Keratinocyte (primary cell): ENCODE data around the gene PAOX. TPM values are rescaled to one million over a fixed set of nuclear protein-coding genes. Genes with fewer than 3 reads are reported as not detected.

Source experiments
- DNase-seq: peaks from one replicate; pipeline ENCODE4 v3.0.0-alpha.2; 2011; ENCODE audit warnings: low read depth, missing footprints, low spot score
- FAIRE-seq: peaks from 2 replicates; lab custom pipeline; 2011; peaks lifted over from hg19 to GRCh38; lab: Jason Lieb, UNC
- H2AFZ ChIP-seq: 2 replicates; pipeline ENCODE4 v1.6.0; 2012; ENCODE audit warnings: low read length, control low read depth, inconsistent platforms; ENCODE audit not compliant: control insufficient read depth
- H3K27ac ChIP-seq: 2 replicates; pipeline ENCODE4 v1.5.1; 2011; ENCODE audit warnings: low read length; ENCODE audit not compliant: control insufficient read depth, insufficient read depth
- H3K27me3 ChIP-seq: 3 replicates; pipeline ENCODE4 v1.6.0; 2011; ENCODE audit warnings: low read length; ENCODE audit not compliant: control insufficient read depth, insufficient read depth; ENCODE audit errors: extremely low read depth
- H3K36me3 ChIP-seq, 2 experiments: 2 replicates in 1 of 2; 3 replicates in 1 of 2; pipeline ENCODE4 v1.5.1; 2011; ENCODE audit warnings: low read length in 2 of 2, mild to moderate bottlenecking in 1 of 2; ENCODE audit not compliant: control insufficient read depth in 2 of 2, insufficient read depth in 2 of 2; ENCODE audit errors: extremely low read depth in 1 of 2
- H3K4me1 ChIP-seq: 3 replicates; pipeline ENCODE4 v1.5.1; 2011; ENCODE audit warnings: low read length; ENCODE audit not compliant: control insufficient read depth, insufficient read depth; ENCODE audit errors: extremely low read depth
- H3K4me2 ChIP-seq: 3 replicates; pipeline ENCODE4 v1.6.0; 2011; ENCODE audit warnings: low read depth, low read length; ENCODE audit not compliant: control insufficient read depth, insufficient read depth; ENCODE audit errors: extremely low read depth
- H3K4me3 ChIP-seq, 3 experiments: fragments of 200-600 bp in 1 of 3; sonication (generic) in 1 of 3; 2 replicates in 2 of 3; 3 replicates in 1 of 3; pipeline ENCODE4 v1.5.1; 2011 to 2016; ENCODE audit warnings: low read length in 3 of 3, mild to moderate bottlenecking in 3 of 3, control low read depth in 2 of 3, inconsistent platforms in 1 of 3, low read depth in 1 of 3, mixed read lengths in 1 of 3, mixed run types in 1 of 3, moderate library complexity in 1 of 3; ENCODE audit not compliant: control insufficient read depth in 2 of 3, insufficient read depth in 2 of 3; ENCODE audit errors: extremely low read depth in 1 of 3
- H3K79me2 ChIP-seq: 2 replicates; pipeline ENCODE4 v1.6.0; 2012; ENCODE audit warnings: low read length; ENCODE audit not compliant: control insufficient read depth, insufficient read depth
- H3K9ac ChIP-seq: 3 replicates; pipeline ENCODE4 v1.6.0; 2011; ENCODE audit warnings: low read length; ENCODE audit not compliant: control insufficient read depth, insufficient read depth; ENCODE audit errors: extremely low read depth
- H3K9me1 ChIP-seq: 3 replicates; pipeline ENCODE4 v1.6.0; 2011; ENCODE audit warnings: low read length; ENCODE audit not compliant: control insufficient read depth, insufficient read depth; ENCODE audit errors: extremely low read depth
- H3K9me3 ChIP-seq: 2 replicates; pipeline ENCODE4 v1.5.1; 2012; ENCODE audit warnings: low read depth, low read length; ENCODE audit not compliant: control insufficient read depth
- H4K20me1 ChIP-seq: 3 replicates; pipeline ENCODE4 v1.6.0; 2011; ENCODE audit warnings: low read length; ENCODE audit not compliant: control insufficient read depth, insufficient read depth; ENCODE audit errors: extremely low read depth
- EZH2 ChIP-seq: IDR thresholded peaks from one replicate; pipeline ENCODE4 v1.6.1; 2012; ENCODE audit warnings: inconsistent platforms, mild to moderate bottlenecking, low read length, moderate library complexity
- dilution Hi-C: fragments of 300-500 bp; cut with MboI; formaldehyde crosslinking; loops from one replicate; pipeline ENCODE4 v1.7.0; 2020; ENCODE audit warnings: low sequenced_read_pairs; ENCODE audit not compliant: extremely low pct_ligation_motif_present
- polyA plus RNA-seq, 5 experiments: library from polyadenylated mRNA; depleted of rRNA in 3 of 5; stranded (reverse) in 3 of 5; stranded (forward) in 1 of 5; unstranded in 1 of 5; fragments of >200 nt; gene quantifications; 1 replicate in 1 of 5; 2 replicates in 3 of 5; 3 replicates in 1 of 5; pipeline versions ENCODE4 v1.2.1 to v1.2.3, GENCODE V29; 2011 to 2012; ENCODE audit warnings: missing spikeins in 2 of 5, low read depth in 1 of 5, low replicate concordance in 1 of 5
- TF ChIP-seq, protein P1 (sequence below), 3 experiments: IDR thresholded peaks in 1 of 3; conservative IDR thresholded peaks in 1 of 3; optimal IDR thresholded peaks in 1 of 3; 2 replicates in 2 of 3; 3 replicates in 1 of 3; pipeline versions ENCODE3 to v1.5.1; 2011; ENCODE audit warnings: low read length in 3 of 3, mild to moderate bottlenecking in 3 of 3, moderate library complexity in 2 of 3, control low read depth in 1 of 3, inconsistent platforms in 1 of 3; ENCODE audit not compliant: insufficient read depth in 2 of 3; ENCODE audit errors: extremely low read depth in 1 of 3

Gene PAOX
- polyA plus RNA-seq, 1 donor (not counting 4 experiments of a cell fraction or from before 2014, with no cell fraction given): 2.6 TPM

DNA sequence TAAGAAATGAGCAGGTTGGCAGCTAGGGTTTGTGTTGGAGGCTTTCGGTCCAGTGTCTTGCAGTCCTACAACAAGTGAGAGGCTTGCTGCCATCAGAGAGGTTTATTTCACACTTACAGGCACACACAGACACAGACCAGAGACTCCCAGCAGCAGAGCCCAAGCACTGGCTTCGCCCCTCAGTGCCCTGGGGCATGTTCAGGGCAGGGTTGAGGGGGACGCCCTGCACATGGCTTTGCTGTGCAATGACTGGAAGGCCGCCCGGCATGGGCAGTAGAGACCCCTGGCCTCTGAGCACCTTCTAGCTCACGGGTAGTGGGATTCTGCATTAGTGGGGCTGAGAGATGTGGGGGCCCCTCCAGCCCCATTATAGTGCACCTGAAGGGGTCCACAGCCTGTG, 41.5 kb downstream of the PAOX start:
- H3K9ac ChIP-seq: no peak overlapping the region
- no peak overlapping the region for H3K4me3 ChIP-seq
- H4K20me1 ChIP-seq: peaks cover 11% of the 10 kb centered on the region
- DNase-seq (no peak), FAIRE-seq (no peak)
- peaks cover 14% of the 10 kb centered on the region in 2 experiments for H3K36me3 ChIP-seq
- H3K4me1 ChIP-seq: no peaks in the 10 kb centered on the region
- dilution Hi-C loops: no loop called here
- peaks cover 10% of the 10 kb centered on the region for H3K27me3 ChIP-seq
- no peak overlapping the region for H3K27ac ChIP-seq
- H3K9me1 ChIP-seq: peaks cover 2% of the 10 kb centered on the region
- TF ChIP-seq, protein P1, sequence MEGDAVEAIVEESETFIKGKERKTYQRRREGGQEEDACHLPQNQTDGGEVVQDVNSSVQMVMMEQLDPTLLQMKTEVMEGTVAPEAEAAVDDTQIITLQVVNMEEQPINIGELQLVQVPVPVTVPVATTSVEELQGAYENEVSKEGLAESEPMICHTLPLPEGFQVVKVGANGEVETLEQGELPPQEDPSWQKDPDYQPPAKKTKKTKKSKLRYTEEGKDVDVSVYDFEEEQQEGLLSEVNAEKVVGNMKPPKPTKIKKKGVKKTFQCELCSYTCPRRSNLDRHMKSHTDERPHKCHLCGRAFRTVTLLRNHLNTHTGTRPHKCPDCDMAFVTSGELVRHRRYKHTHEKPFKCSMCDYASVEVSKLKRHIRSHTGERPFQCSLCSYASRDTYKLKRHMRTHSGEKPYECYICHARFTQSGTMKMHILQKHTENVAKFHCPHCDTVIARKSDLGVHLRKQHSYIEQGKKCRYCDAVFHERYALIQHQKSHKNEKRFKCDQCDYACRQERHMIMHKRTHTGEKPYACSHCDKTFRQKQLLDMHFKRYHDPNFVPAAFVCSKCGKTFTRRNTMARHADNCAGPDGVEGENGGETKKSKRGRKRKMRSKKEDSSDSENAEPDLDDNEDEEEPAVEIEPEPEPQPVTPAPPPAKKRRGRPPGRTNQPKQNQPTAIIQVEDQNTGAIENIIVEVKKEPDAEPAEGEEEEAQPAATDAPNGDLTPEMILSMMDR (optimal IDR thresholded peaks at IDR 0.05 in 1 of 3, IDR thresholded peaks at IDR 0.05 in 1 of 3, conservative IDR thresholded peaks at IDR 0.05 in 1 of 3; ENCODE audit: extremely low read depth in 1 of 3, insufficient read depth in 2 of 3, low read length in 3 of 3): no peak
- TF ChIP-seq EZH2: no peak
- H2AFZ ChIP-seq: no peak overlapping the region
- no peaks in the 10 kb centered on the region for H3K79me2 ChIP-seq
- no peaks in the 10 kb centered on the region for H3K9me3 ChIP-seq
- no peak overlapping the region for H3K4me2 ChIP-seq

DNA sequence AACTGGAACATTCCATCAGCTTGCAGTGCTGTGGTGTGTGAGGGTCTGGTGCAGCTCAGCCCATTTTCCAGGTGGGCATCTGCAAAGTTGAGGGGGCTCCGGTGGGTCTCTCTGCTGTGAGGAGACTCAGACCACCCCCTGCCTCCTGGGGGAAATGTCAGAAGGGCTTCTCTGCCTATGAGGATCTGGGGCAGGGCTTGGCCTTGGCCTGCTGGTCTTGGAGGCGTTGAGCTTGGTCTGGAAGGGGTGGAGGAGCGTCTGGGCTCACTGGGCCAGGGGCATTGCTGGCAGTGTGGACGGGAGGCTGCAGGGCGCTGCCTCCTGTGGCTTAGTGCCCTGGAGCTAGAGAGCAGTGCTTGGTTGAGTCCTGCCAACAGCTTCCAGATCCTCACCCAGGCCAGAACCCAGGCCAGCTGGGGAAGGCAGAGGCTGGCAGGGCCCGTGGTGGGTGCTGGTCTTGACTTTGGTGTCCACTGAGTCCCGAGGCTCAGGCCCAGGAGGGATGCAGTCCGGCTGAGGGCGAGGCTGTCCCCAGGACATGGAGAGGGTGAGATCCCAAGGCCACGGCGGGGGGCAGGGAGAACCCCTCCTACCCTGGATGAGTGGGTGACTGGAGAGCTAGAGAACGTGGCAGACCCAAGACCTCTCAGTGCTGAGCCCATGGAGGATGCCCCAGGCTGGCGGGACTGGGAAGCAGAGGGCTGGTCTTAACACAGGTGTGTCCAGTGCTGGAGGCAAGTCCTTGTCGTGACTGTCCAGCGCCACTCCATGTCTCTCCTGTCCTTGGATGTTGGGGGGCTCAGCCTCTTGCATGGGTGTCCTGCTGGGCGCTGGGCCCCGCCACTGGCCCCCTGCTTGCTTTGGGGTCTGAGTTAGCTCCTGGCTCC, 42.5 kb downstream of the PAOX start:
- Histone ChIP-seq H3K9ac (no peak overlapping the region), H3K4me2 (no peak overlapping the region), H4K20me1 (peaks cover 11% of the 10 kb centered on the region), H2AFZ (no peak overlapping the region), H3K9me3 (no peaks in the 10 kb centered on the region), H3K4me1 (no peaks in the 10 kb centered on the region), H3K4me3 (no peak overlapping the region), H3K36me3 (peaks cover 14% of the 10 kb centered on the region in 2 experiments), H3K9me1 (peaks cover 2% of the 10 kb centered on the region), H3K27me3 (peaks cover 10% of the 10 kb centered on the region), H3K27ac (no peak overlapping the region), H3K79me2 (no peaks in the 10 kb centered on the region)
- no peak for DNase-seq
- FAIRE-seq: no peak
- dilution Hi-C loops: no loop called here
- TF ChIP-seq, protein P1 (optimal IDR thresholded peaks at IDR 0.05 in 1 of 3, IDR thresholded peaks at IDR 0.05 in 1 of 3, conservative IDR thresholded peaks at IDR 0.05 in 1 of 3; ENCODE audit: extremely low read depth in 1 of 3, insufficient read depth in 2 of 3, low read length in 3 of 3): no peak
